NCI-H526 (cell line): Measurements from ENCODE around the gene OMP.

ENCODE experiments used
- DNase-seq, 2 experiments: peaks; one replicate each; lab custom pipeline; 2025; lab: John Stamatoyannopoulos, UW

The OMP gene

DNA sequence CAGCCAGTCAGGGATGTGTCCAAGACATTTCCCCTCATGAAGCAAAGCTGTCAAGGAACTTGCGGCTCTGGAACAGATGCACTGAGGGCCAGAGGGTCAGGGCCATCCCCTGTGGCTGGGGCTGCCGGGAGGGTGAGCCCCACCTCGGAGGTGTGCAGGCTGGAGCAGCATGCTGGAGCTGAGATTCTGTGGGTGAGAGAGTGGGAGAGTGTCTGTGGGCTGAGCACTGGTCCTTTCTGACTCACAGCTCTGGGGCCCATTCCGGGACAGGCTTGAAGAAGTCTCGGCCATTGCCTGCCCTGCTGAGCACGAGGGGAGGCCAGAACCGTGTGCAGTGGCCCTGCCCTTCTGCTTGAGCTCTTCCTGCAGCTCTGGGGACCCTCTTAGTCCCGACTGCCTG lies 2.1 kb downstream of the OMP start:
- no peak for DNase-seq

DNA sequence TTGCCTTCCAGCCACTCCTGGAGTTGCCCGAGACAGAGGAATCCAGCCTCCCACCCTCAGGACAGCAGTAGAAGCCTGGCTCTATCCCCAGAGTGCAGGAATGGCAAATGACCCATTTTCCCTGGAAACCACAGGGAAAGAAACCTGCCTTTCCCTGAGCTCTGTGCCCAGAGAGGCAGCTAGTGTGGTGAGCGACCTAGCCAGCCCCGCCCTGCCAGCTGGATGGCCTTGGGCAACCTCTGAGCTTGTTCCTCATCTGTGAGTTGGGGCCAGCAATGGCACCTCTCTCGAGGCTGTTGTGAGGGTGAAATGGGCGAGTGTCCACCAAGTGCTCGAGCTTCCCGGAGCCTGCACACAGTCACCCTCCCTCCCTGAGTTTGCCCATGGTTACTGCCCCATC lies 3.7 kb downstream of the OMP start:
- DNase-seq = no peak

DNA sequence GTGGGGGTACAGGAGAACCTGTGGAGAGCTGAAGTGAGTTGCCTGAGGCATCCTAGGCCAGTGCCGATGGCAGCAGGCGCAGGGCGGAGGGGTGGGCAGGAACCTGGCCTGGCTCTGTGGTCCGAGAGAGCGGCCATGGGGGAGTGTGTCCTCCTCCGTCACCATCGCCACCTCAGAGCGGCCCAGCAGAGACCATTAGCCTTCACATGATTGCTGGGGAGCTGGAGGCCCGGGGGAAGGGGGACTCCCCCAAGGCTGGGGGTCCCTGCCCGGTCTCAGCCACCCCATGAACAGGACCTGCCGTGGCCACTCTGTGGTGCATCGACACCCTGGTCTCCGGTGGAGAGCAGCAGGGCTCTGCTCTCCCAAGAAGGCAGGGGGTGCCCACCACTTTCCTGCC lies 4.1 kb downstream of the OMP start:
- no peak for DNase-seq

DNA sequence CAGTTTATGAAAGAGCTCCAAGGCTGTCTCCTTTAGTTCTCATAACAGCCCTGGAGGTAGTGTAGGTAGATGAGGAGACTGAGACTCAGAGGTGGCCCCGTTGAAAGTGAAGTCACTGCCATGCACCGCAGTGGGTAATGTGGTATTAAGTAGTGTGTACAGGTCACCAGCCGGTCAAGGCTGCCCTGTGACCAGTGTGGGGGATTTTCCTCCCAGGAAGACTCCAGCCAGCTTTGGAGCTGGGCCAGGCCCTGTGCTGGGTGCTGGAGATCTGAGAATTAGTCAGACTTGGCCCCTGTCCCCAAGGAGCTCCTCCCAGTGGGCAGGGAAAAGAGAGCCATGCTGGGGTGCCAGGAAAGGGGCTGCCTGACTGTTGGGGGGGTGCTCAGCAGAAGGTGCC lies 5.3 kb downstream of the OMP start:
- DNase-seq = no peak

DNA sequence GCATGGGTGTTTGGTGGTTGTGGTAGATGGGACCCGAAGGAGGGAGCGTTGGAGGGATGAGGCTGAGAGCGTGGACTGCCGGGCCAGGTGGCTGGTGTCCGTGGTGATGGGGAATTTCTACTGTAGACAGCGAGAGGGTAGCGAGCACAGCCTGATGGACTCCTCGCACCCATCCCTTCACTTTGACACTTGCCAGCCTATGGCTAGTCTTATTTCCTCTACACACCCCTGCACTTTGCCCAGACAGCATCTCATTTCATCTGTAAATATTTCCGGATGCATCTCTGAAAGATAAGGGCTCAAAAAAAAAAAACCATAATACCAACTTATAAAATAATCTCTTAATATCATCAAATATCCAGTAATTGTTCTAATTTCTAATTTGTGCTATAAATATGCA lies 5.8 kb downstream of the OMP start:
- DNase-seq = no peak

DNA sequence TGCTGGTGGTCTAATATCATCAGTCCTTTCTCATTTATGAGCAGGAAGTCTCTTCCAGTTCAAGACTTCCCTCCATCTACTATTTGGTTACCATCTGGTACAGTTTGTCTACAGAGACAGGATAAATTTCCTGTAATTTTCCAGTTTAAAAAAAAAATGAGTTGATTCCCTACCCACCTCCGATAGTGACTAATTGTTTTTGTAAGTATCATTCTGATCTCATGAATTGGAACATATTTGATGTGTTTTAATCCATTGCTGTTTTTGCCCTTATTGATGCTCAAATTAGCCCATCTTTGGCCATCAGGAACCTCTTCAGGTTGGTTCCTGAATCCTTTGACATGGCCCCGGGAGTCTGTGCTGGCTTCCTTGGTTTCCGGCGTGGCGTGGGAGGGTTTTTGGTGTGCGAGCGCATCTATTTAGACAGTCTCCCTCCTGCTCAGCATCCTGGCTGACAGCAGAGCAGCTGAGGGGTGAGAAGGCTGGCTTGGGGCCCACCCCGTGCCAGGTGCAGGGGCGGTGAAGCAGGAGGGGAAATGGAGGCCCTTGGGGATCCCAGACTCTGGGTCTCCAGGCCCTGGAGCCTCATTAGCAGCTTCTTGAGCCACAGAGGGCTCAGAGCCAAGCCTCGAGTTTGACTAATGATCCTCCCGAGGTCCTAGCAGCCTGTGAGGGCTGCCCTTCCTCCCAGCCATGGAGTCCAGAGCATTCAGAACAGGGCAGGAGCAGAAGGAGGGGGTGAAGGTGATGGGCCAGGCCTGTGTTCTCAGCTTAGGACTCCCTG lies 6.8 kb downstream of the OMP start:
- no peak for DNase-seq

DNA sequence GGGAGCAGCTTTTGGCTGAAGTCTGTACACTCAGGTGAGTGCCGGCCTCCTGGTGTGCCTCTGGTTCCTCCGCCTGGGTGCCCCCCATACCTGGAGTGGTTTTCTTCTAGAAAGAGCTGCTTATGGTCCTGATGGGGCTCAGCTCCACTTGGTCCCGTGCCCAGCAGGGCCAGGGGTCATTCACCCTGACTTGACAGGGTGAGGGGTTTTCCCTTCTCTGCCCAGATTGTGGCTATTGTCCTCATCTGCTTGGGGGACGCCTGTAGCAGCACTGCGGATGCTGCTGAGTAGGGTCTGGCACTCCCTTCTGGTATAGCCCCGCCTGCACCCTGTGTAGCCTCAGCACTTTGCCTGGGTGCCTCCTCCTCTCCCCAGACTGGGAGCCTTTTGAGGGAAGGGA lies 8.2 kb downstream of the OMP start:
- DNase-seq = no peak

DNA sequence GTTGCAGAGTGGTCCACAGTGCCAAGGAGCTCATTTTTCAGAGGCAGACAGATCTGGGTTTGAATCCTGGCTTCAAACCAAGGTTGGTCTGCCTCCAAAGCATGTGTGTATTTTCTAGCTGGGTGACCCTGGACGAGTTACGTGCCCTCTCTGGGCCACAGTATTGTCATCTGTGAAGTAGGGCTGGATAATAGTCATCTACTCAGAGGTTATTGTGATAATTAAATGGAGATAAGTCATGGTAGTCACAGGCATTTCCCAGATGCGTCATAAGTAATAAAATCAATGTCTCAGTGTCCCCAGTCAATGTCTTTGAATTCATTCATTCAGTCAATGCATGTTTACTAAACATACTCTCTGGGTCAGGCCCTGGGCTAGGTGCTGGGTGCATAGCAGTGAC lies 8.6 kb downstream of the OMP start:
- DNase-seq = no peak

DNA sequence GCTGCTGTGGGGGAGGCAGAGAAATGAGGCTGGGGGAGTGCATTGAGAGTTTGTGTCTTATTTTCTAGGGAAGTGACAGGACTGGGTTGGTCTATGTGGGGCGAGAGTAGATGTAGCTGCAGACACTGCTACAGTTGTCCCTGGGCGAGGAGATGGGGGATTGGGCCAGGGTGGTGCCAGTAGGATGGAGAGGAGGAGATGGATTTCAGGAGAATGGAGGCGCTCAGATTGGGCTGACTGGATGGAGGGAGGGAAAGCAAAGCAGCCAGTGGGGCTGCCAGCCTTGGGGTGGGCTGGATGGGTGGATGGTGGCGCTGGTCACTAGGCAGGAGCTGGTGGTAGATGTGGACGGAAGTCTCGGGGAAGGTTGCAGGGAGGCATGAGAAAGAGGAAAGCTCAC lies 9.3 kb downstream of the OMP start:
- no peak for DNase-seq

DNA sequence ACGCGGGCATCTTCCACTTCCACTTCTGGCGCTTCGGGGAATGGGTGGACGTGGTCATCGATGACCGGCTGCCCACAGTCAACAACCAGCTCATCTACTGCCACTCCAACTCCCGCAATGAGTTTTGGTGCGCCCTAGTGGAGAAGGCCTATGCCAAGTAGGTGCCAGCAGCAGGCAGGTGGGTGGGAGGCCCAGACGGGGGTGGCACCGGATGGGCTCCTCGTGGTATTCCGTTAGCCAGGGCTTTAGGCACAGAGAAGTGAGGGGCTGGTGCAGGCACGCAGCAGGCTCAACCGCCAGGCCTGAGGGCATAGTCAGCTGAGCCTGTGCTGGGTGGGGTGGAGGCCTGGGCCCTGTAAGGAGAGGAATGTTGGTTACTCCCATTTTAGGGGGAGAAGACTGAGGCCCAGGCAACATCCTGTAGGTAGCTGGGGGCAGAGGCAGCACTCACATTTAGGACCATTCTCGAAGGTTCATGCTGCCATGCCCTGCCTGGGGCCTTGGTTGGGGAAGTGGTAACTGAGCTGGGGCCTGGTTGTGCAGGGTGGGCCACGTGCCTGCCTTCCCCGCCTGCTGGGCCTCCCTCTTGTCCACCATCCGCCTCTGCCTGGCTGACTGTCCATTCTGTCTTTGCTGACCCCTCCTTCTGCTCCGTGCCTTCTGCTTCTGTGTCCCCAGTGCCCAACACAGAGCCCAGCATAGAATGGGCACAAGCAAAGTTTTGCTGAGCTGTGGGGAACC lies 10.2 kb downstream of the OMP start:
- no peak for DNase-seq

DNA sequence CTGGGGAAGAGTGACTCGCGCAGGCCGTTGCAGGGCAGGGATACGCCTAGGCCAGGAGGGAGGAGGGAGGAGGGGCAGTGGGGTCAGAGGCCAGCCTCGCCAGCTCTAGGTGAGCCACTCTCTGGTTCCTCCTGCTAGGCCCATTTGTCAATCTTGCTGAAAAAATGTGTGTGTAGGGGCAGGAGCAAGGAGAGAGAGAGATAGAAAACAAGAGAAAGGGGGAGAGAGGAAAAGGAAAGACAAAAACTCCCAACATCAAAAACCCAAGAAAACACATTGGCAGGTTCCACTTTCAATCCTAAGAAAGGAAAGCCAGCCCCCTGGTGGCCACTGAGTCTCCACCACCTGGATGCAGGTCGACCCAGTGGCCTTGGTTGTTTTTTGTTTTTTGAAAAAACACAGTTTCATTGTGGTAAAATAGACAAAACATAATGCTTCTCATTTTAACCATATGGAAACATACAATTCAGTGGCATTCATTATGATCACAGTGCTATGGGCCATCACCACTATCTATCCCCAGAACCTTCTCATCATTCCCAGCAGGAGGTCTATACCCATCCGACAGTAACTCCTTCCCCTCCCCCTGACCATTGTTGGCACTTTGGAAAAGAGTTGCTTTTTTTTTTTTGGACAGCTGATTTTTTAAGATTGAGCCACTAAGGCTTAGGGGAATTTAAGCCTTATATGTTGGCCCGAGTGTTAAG lies 10.9 kb downstream of the OMP start:
- DNase-seq = peak in 1 of 2 experiments; percentile 46

DNA sequence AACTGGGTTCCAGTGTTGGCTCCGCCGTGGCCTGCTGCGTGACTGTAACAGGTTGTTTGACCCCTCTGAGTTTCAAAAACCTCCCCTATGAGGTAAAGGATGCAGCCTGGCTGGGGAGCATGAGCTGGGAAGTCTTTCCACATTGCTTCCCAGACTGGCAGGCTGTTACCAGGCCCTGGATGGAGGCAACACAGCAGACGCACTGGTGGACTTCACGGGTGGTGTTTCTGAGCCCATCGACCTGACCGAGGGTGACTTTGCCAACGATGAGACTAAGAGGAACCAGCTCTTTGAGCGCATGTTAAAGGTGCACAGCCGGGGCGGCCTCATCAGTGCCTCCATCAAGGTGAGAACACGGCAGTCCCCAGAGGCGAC lies 11.4 kb downstream of the OMP start:
- DNase-seq = no peak

DNA sequence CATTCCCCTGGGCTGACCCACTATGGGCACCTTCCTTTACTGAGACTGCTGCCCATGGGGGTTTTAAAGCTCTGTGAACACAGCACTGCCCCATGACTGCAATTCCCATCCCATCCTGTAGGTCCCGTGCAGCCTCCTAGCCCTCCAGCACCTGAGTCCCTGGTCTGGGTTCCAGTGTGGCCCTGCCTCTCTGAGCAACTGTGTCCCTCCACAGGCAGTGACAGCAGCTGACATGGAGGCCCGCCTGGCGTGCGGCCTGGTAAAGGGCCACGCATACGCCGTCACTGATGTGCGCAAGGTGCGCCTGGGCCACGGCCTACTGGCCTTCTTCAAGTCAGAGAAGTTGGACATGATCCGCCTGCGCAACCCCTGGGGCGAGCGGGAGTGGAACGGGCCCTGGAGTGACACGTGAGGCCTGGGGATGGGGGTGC lies 12.6 kb downstream of the OMP start:
- peak in 1 of 2 experiments; percentile 29 for DNase-seq

DNA sequence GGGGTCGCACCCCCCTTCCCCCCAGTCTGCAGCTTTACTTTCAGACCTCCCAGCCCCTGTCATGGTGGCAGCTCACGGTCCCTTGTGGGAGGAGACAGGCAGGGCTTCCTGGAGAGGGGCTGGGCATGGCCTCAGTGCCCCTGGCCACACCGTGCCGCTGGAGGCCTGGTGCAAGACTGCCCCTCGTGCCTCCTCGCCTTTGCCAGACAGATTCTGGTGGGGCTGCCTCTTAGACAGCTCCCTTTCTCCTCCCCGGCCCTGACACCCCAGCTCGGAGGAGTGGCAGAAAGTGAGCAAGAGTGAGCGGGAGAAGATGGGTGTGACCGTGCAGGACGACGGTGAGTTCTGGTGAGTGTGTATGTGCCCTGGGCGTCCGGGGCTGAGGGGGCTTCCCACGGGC lies 13.3 kb downstream of the OMP start:
- DNase-seq = no peak

DNA sequence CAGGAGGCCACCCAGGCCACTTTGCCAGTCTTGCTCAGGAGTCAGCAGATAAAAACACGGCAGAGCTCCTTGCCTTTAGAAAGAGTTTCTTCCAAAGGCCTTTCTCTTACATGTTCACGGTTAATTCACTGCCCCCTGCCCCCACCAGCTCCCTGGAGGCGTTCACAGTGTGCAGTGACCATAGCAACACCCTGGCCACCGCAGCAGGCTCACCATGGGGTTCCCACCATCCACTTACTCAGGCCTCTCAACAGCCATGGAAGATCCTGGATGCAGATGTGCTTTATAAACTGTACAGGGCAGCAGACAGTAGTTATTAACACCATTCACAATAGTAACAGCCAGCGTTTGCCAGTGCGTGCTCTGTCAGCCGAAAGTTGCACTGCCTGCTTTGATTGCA lies 14.9 kb downstream of the OMP start:
- no peak for DNase-seq

DNA sequence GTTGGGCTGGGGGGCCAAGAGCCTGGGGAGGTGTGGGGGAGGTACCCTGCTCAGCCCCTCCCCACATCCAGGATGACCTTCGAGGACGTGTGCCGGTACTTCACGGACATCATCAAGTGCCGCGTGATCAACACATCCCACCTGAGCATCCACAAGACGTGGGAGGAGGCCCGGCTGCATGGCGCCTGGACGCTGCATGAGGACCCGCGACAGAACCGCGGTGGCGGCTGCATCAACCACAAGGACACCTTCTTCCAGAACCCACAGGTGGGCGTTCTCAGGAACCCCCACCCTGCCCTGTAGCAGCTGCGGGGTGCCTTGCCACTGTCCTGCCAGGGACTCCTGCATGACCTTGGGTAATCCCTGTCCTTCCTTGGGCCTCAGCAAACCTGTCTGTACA lies 15.4 kb downstream of the OMP start:
- no peak for DNase-seq

DNA sequence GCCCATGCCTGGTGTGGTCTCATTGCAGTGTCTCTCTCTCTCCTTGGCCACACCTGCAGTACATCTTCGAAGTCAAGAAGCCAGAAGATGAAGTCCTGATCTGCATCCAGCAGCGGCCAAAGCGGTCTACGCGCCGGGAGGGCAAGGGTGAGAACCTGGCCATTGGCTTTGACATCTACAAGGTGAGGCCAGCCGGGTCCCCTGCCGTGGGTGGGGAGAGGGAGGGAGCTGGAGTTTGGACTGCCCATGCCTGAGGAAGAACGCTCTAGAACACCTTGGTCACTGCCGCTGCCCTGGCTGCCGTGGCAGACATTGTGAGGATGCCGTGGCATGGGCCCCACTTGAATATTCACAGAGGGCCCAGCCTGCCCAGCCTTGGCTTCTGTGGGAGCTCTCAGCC lies 16.3 kb downstream of the OMP start:
- DNase-seq = no peak

DNA sequence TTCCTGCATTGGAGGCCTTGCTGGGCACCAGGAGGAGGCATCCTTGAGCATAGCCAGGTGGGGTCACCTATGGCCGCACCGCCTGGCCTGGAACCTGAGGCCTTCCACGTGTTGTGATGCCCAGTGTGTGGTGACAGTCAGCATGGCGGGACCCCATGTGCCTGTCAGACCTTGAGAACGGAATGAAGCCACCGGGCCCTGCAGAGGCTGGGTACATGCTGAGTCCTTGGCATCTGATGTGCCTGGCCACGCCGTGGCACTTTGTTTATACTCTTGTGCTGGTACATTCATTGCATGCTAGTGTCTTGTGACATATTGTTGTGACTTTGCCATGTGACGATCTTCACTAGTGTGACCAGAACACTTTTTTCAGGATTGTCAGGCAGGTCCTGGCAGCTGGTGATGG lies 16.9 kb downstream of the OMP start:
- DNase-seq = no peak

DNA sequence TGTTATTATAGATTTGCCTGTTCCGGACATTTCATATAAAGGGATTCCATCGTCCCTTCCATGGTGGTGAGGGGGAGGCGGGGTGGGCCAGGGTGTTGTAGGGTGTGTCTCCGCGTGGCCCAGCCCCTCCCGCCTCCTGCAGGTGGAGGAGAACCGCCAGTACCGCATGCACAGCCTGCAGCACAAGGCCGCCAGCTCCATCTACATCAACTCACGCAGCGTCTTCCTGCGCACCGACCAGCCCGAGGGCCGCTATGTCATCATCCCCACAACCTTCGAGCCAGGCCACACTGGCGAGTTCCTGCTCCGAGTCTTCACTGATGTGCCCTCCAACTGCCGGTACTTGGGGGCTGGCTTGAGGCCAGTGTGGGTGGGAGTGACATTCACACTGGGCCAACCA lies 17.9 kb downstream of the OMP start:
- DNase-seq = no peak

DNA sequence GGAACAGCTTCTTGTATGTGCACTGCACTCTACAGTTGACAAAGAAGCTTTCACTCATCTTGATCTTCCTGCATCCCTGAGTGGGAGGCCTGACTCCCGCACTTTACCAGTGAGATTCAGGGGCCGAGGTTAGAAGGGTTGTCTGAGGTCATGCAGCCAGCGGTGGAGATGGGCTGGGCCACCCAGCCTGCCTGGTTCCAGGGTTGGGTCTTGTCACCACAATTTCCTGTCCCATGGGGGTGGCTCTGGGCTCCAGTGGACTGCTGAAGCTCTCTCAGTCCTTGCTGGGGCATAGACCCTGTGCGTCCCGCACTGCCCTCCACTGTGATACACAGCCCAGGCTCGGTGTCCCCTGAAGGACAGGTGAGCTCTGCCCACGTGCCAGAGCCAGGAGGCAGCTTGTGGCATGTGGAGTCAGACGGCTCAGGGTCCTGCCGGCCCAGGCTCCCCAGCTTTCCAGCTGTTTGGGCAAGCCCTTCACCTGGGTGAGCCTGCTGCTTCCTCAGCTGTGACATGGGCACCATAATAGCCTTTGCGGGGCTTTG lies 18.5 kb downstream of the OMP start:
- DNase-seq = no peak

DNA sequence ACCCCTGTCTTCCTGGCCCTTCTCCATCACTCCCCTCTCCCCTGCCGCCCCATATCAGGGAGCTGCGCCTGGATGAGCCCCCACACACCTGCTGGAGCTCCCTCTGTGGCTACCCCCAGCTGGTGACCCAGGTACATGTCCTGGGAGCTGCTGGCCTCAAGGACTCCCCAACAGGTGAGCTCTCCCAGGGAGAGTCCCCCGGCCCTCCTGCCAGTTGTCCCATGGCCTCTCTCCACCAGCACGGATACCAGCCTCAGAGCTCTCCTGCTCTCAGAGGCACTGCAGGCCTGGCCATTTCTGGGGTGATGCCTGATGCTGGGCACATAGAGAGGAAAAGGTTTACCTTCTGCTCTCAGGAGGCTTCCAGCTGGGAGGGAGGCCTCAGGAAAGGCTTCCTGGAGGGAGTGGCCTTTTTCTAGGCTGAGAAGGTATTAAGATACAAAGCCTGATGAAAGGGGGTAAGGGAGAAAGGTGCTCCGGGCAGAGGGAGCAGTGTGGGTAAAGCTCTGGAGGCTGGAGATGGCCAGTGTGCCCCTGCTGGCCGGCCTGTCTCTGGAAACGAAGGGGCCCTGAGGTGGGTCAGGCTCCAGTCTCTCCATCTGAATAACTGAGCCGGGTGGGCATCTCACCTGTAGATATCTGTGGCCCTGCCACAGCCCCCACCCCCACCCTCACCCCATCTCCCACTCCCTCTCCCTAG lies 19.4 kb downstream of the OMP start:
- DNase-seq = no peak

DNA sequence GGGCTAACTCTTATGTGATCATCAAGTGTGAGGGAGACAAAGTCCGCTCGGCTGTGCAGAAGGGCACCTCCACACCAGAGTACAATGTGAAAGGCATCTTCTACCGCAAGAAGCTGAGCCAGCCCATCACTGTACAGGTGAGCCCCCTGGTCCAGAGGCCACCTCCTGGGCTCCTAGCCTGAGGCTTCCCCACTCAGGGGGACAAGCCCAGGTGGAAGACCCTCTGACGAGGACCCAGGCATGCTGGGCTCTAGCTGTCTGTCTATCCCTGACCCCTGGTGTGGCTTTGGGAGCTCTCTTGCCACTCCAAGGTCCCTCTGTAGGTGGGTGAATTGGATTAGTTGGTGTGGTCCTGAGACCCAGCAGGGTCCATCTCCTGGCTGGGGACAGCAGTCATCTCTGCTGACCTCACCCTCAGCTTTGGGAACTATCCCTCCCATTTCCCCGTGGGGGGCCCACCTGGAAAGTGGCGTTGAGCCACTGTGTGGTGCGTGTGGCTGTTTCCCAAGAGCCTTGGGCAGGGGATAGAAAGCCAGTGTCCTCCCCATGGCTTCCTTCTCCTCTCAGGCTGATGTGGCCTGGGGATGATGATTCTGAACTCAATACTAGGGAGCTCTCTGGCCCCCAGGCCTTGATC lies 20.1 kb downstream of the OMP start:
- no peak for DNase-seq
